ENCODE data around the gene TRAPPC1. TPM values are rescaled to one million over a fixed set of nuclear protein-coding genes. Genes with fewer than 3 reads are reported as not detected.

Gene TRAPPC1
- total and polyA plus RNA-seq, 4 donors, result 15.9 to 96.9 (median 57.2) TPM

- H3K27me3 ChIP-seq (ENCODE audit: control insufficient read depth in 4 of 4, insufficient read depth in 4 of 4, low read length in 3 of 4), result no peaks in the 10 kb centered on the region
- no peak for TF ChIP-seq JUND (IDR thresholded peaks at IDR 0.05)
- TF ChIP-seq ATF3 (IDR thresholded peaks at IDR 0.05), result no peak
- no peak for TF ChIP-seq MAX (IDR thresholded peaks at IDR 0.05)
- TF ChIP-seq GABPA (IDR thresholded peaks at IDR 0.05 in 1 of 2, conservative IDR thresholded peaks at IDR 0.05 in 1 of 2), result no peak
- no peak for TF ChIP-seq ZBTB33 (IDR thresholded peaks at IDR 0.05)
- TF ChIP-seq YY1 (IDR thresholded peaks at IDR 0.05), result no peak
- no peak for TF ChIP-seq FOXA1 (IDR thresholded peaks at IDR 0.05)
- TF ChIP-seq RXRA (IDR thresholded peaks at IDR 0.05), result no peak
- no peak for TF ChIP-seq TAF1 (conservative IDR thresholded peaks at IDR 0.05)
- no peak for TF ChIP-seq CTCF (IDR thresholded peaks at IDR 0.05; ENCODE audit: low read depth, low read length, missing input control)
- no peak for TF ChIP-seq HNF4A (conservative IDR thresholded peaks at IDR 0.05)
- no peak for TF ChIP-seq RAD21 (IDR thresholded peaks at IDR 0.05)
- H3K4me3 ChIP-seq (ENCODE audit: low read depth in 1 of 3, low read length in 3 of 3), result no peak overlapping the region
- no peak overlapping the region for H3K27ac ChIP-seq (ENCODE audit: low read depth in 1 of 2, low read length in 2 of 2)
- H3K9ac ChIP-seq (ENCODE audit: low read depth in 1 of 2, low read length in 2 of 2), result no peak overlapping the region
- H3K4me1 ChIP-seq (ENCODE audit: control insufficient read depth in 4 of 4, insufficient read depth in 4 of 4, low read length in 3 of 4), result peaks cover under 1 to 8% (median 3%) of the 10 kb centered on the region in 4 donors
- H3K36me3 ChIP-seq (ENCODE audit: control insufficient read depth in 4 of 4, insufficient read depth in 3 of 4, low read depth in 1 of 4, low read length in 3 of 4), result peaks cover 2 to 27% (median 3%) of the 10 kb centered on the region in 4 donors
- H3K9me3 ChIP-seq (ENCODE audit: control insufficient read depth in 4 of 4, low read length in 3 of 4), result no peaks in the 10 kb centered on the region
- WGBS, result 97% methylated on average over 15 of the region's 15 CpGs
- DNase-seq (ENCODE audit: low spot score), result no peak
Observed at GRCh38 chr17:7910281-7910680, 21.5 kb downstream of the TRAPPC1 start.

- 95% methylated on average over 29 of the region's 29 CpGs for WGBS
- peaks cover 2 to 35% (median 8%) of the 10 kb centered on the region in 4 donors for H3K36me3 ChIP-seq (ENCODE audit: control insufficient read depth in 4 of 4, insufficient read depth in 3 of 4, low read depth in 1 of 4, low read length in 3 of 4)
- H3K27me3 ChIP-seq (ENCODE audit: control insufficient read depth in 4 of 4, insufficient read depth in 4 of 4, low read length in 3 of 4), result no peaks in the 10 kb centered on the region
- TF ChIP-seq REST (IDR thresholded peaks at IDR 0.05) (no peak), SP1 (IDR thresholded peaks at IDR 0.05) (no peak), RAD21 (IDR thresholded peaks at IDR 0.05) (no peak), YY1 (IDR thresholded peaks at IDR 0.05) (no peak), EGR1 (IDR thresholded peaks at IDR 0.05; ENCODE audit: low read depth in 2 of 2) (no peak), ZBTB33 (IDR thresholded peaks at IDR 0.05) (no peak), FOXA2 (IDR thresholded peaks at IDR 0.05) (no peak), FOXA1 (IDR thresholded peaks at IDR 0.05) (no peak), JUND (IDR thresholded peaks at IDR 0.05) (no peak), CTCF (IDR thresholded peaks at IDR 0.05; ENCODE audit: low read depth, low read length, missing input control) (no peak), NR2F2 (IDR thresholded peaks at IDR 0.05) (no peak), HNF4A (conservative IDR thresholded peaks at IDR 0.05) (no peak), GABPA (IDR thresholded peaks at IDR 0.05 in 1 of 2, conservative IDR thresholded peaks at IDR 0.05 in 1 of 2) (no peak), MAX (IDR thresholded peaks at IDR 0.05) (no peak), ATF3 (IDR thresholded peaks at IDR 0.05) (no peak), TAF1 (conservative IDR thresholded peaks at IDR 0.05) (no peak), RXRA (IDR thresholded peaks at IDR 0.05) (no peak), HNF4G (IDR thresholded peaks at IDR 0.05) (no peak)
- no peak for DNase-seq (ENCODE audit: low spot score)
- no peaks in the 10 kb centered on the region for H3K9me3 ChIP-seq (ENCODE audit: control insufficient read depth in 4 of 4, low read length in 3 of 4)
- H3K9ac ChIP-seq (ENCODE audit: low read depth in 1 of 2, low read length in 2 of 2), result no peak overlapping the region
- no peak overlapping the region for H3K4me3 ChIP-seq (ENCODE audit: low read depth in 1 of 3, low read length in 3 of 3)
- H3K27ac ChIP-seq (ENCODE audit: low read depth in 1 of 2, low read length in 2 of 2), result no peak overlapping the region
- H3K4me1 ChIP-seq (ENCODE audit: control insufficient read depth in 4 of 4, insufficient read depth in 4 of 4, low read length in 3 of 4), result no peaks in the 10 kb centered on the region
Observed at GRCh38 chr17:7909089-7909488, 22.7 kb downstream of the TRAPPC1 start.
